HG03064 (cell line): Measurements from ENCODE around the gene DNAJB6.

ENCODE experiments used
- ATAC-seq: cut with Tn5 transposase; IDR thresholded peaks from one replicate; pipeline ENCODE4 v1.9.1; 2021; ENCODE audit warnings: low read depth; ENCODE audit not compliant: unreplicated experiment

DNAJB6 gene

DNA sequence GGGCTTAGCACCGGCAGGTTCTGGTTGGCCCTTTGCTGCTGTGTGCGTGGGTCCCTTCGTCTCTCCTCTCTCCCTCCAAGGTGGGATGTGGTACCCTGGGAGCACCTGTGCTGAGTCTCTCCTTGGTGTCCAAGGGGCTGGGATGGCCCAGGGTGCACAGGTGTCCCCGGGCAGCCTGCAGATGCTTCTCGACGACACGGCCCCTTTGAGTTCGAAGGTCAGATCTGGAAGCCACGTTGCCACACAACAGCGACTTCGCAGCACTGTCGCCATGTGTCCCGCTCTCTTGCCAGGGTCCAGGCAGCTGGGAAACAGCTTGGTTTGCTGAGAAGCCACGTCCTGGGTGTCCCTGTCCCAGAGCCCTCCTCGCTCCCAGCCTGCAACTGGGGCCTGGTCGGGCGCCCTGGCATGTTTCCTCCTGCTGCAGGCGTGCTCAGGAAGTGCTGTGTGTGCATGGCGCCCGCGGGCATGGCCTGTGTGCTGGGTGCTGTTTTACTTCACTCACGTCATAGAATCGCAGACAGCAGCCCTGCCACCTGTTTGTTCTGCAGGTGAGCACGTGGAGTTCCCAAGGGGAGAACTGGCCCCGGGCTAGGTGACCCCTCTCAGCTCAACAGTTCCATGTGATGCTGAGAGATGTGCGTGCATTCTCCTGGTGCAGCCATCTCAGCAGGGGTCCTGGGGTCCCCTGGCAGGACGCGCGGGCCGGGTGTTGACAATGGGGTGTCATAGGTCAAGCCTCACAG, 70.9 kb downstream of the DNAJB6 start:
- no peak for ATAC-seq

DNA sequence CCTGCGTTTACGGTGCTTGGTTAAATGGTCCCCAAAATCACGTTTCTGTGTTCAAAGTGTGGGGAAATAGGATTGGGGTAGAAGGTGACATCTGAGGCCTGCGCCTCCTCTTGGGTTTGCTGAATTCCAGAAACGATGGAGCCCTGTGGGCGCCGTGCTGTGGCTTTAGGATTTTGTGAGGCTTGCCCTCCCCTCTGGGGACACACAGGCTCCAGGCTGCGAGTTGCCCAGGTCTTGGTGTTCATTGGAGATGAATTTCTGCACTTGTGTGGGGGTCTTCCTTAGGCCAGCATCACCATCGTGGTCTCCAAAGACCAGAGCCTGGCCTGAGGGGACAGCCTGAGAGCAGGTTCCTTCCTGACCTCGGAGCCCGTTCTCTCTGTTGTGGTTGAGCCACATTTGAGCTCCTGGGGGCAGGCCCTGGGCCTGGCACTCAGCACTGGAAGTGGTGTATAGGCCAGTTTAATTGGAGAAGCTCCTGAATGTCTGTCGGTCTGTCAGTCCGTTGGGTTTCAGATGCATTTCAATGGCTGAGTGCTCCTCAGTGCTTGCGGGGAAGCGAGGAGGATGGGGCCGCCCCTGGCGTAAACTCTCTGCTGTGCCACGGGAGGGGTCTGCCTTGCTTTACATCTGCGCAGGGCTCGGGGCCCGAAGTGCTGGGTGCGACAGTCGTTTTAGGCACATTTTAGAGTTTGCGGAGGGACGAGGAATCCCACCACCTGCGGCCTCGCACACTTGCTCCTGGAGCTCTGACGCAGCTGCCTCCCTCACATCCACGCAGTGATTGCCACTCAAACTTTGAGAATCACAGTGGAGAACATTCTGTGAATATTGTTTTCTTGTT, 71.7 kb downstream of the DNAJB6 start:
- no peak for ATAC-seq

DNA sequence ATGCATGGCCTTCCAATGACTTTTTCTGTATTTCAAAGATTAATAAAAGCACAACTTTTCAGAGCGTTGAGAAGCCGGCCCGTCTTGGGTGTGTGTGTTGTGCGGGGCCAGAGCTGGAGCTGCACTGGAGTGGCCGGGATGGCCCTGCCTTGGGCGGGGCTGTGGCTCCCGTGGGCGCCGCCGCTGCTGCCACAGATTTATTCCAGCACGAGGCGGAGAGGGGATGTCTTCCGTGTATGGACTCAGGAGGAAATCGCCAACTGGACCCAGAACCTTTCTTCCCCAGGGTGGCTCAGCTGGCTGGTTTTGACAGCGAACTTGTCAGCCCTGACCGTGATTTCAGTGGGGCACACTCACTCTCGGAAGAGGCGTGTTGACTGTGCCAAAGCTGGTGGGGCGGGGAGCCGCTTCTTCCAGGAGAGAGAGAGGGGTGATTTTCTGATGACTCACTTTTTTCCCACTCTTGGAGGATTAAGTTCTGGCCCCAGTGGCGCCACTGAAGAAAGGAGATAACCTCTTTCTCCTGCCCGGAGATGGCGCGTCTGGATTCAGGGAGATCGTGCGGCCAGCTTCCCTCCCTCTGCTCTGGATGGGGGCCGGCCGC, 72.4 kb downstream of the DNAJB6 start:
- ATAC-seq: no peak

- no peak for ATAC-seq
Measured at GRCh38 chr7:157409753-157410727, 73.2 kb downstream of the DNAJB6 start.

- no peak for ATAC-seq
Measured at GRCh38 chr7:157410831-157411556, 74.2 kb downstream of the DNAJB6 start.

- ATAC-seq: no peak
Measured at GRCh38 chr7:157411580-157411979, 74.8 kb downstream of the DNAJB6 start.

GRCh38 chr7:157412021-157412443, 75.2 kb downstream of the DNAJB6 start:
- ATAC-seq: no peak

- ATAC-seq: no peak
Measured at GRCh38 chr7:157412491-157413180, 75.8 kb downstream of the DNAJB6 start.

DNA sequence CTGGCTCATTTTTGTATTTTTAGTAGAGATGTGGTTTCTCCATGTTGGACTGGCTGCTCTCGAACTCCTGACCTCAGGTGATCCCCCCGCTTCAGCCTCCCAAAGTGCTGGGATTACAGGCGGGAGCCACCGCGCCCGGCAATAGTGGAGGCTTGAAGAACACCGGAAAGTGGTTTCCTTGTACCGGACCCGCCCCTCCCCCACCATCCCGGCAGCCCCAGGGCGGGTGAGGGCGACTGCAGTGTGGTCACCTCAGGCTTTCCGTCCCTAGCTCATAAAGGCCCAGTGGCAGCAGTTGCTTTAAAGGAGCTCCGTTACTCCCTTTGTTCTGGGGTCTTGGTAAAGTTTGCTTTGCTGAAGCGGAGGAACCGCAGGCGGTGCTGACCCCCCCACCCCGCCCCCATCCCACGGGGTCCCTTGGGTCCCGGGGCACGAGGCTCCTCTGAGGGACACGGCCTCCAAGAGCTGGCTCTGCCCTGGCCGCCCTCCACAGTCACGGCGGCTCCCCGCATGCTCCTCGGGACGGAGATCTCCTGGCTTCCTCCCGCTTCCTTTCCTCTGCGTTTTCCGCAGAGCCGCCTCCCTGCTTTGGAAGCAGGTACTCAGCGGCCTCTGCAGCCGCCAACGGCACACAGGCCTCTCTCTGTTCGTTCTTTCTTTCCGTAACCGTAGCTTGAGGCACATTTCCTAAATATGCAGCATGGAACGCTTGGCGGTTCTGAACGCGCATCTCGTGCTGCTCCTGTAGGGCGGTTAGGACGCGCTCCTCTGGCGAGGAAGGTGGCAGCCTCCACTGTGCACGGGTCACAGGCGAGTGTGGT, 77.3 kb downstream of the DNAJB6 start:
- ATAC-seq: no peak

DNA sequence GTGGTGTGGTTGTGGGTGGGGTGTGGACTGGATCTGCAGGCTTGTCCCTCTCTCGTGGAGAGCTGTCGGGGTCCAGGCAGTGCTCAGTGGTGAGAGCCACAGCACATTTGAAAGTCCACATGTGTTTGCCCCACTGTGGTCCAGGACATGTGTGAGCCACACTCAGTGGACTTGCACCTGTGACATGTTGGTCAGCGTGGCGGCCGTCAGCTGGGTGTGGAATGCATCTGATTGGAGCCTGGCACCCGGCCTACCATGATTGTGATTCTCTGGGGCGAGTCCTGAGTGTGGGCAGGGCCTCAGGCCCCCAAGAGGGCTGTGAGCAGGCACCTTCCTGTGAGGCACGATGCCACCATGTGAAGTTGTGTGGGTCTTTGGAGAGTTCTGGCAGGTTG, 77.9 kb downstream of the DNAJB6 start:
- no peak for ATAC-seq

DNA sequence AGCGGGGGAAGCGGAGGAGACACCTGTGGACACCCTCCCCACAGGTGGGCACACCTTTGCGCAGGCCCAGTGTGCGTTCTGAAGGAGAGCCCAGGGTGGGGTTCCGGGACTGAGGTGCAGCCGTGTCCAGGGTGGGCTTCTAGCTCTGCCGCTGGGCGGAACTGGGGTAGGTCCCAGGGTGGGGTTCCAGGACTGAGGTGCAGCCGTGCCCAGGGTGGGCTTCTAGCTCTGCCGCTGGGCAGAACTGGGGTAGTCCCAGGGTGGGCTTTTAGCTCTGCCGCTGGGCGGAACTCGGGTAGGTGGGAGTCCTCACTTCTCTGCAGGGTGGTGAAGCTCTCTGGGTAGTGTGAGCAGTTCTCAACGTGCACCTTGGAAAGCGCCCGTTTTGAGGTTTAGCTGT, 78.7 kb downstream of the DNAJB6 start:
- no peak for ATAC-seq

DNA sequence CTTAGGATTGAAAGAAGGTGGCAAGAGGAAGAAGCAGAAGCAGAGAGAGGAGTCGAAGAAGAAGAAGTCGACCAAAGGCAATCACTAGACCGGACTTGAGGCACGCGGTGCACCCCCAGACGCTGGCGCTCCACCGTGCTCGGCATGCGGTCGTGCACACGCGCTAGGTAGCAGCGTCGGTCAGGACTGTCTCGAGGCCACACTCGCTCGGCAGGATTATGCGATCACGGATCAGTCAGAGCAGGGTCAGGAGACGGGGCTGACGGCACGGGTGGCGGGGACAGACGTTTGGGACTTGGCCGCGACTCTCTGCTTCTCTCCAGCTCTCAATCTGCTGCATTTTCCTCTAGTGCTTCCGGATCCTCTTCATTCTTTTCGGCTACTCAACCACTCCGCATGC, 79.2 kb downstream of the DNAJB6 start:
- ATAC-seq: no peak

- ATAC-seq: no peak
Measured at GRCh38 chr7:157418204-157419034, 81.6 kb downstream of the DNAJB6 start.

DNA sequence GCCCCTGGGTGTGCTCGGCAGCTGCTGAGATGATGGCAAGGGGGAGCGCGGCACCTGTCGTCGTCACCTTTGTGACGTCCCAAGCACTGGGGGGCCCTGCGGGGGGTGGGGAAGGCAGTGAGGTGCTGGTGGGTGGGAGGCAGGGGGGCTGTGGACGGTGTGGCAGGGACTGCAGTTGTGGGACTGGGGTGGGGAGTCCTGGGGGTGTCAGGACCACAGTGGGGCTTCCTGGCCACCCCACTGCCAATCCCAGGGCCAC, 82.2 kb downstream of the DNAJB6 start:
- no peak for ATAC-seq

GRCh38 chr7:157422279-157422678, 85.5 kb downstream of the DNAJB6 start:
- ATAC-seq: no peak

DNA sequence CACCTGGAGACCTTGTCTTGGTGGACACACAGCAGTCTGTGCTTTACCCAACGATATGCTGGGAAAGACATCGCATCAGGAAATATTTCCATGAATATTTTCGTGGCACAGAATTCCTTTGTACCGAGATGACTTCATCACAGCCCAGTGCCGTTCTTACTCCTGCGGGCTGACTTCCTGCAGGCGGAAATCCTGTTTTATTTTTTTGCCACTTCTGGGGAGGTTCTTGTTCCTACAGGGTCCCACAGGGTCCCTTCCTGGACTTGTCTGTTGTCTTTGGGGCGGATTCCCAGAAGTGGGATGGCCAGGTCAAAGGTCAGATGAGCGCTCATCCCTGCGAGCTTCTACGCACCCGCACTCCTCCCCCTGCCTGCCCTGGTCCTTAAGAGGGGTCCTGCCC, 86.5 kb downstream of the DNAJB6 start:
- no peak for ATAC-seq

GRCh38 chr7:157423886-157424565, 87.2 kb downstream of the DNAJB6 start:
- ATAC-seq: no peak
